Mesenchymal stem cell (in vitro differentiated cells and primary cell): Measurements from ENCODE around the gene EPRS1.

ENCODE experiments used
- DNase-seq: peaks from one replicate; pipeline ENCODE4 v3.0.0-alpha.2; 2013
- H2AFZ ChIP-seq: one replicate; pipeline ENCODE4 v1.6.1; 2013; ENCODE audit warnings: low read depth, mild to moderate bottlenecking, control low read depth, inconsistent platforms, low read length, moderate library complexity
- H2AK5ac ChIP-seq: 2 replicates; pipeline ENCODE4 v1.6.1; 2013; ENCODE audit warnings: low read length, moderate library complexity, mild to moderate bottlenecking, inconsistent platforms; ENCODE audit not compliant: severe bottlenecking
- H2BK120ac ChIP-seq: one replicate; pipeline ENCODE4 v1.6.1; 2013; ENCODE audit warnings: low read depth, mild to moderate bottlenecking, inconsistent platforms, low read length, moderate library complexity
- H2BK12ac ChIP-seq, 2 experiments: one replicate each; pipeline ENCODE4 v1.6.1; 2013; ENCODE audit warnings: inconsistent platforms in 2 of 2, low read length in 2 of 2, mild to moderate bottlenecking in 2 of 2, moderate library complexity in 2 of 2, control low read depth in 1 of 2
- H2BK15ac ChIP-seq: one replicate; pipeline ENCODE4 v1.6.1; 2013; ENCODE audit warnings: mild to moderate bottlenecking, low read depth, inconsistent platforms; ENCODE audit not compliant: poor library complexity, severe bottlenecking
- H2BK5ac ChIP-seq: 2 replicates; pipeline ENCODE4 v1.6.1; 2013; ENCODE audit warnings: low read depth, mild to moderate bottlenecking, low read length, control low read depth, inconsistent platforms; ENCODE audit not compliant: poor library complexity, severe bottlenecking
- H3K14ac ChIP-seq, 2 experiments: one replicate each; pipeline ENCODE4 v1.6.1; 2013; ENCODE audit warnings: inconsistent platforms in 2 of 2, low read length in 2 of 2, control low read depth in 1 of 2, mild to moderate bottlenecking in 1 of 2, moderate library complexity in 1 of 2
- H3K18ac ChIP-seq, 2 experiments: one replicate each; pipeline ENCODE4 v1.6.1; 2013; ENCODE audit warnings: inconsistent platforms in 2 of 2, low read length in 2 of 2, control low read depth in 1 of 2, low read depth in 1 of 2, mild to moderate bottlenecking in 1 of 2
- H3K23ac ChIP-seq, 2 experiments: one replicate each; pipeline ENCODE4 v1.6.1; 2013; ENCODE audit warnings: inconsistent platforms in 2 of 2, low read length in 2 of 2, mild to moderate bottlenecking in 2 of 2, moderate library complexity in 2 of 2, control low read depth in 1 of 2
- H3K27ac ChIP-seq: 2 replicates; pipeline ENCODE4 v1.5.1; 2013; ENCODE audit warnings: mild to moderate bottlenecking, moderate library complexity, low read length, control low read depth, inconsistent platforms; ENCODE audit not compliant: poor library complexity, severe bottlenecking
- H3K27me3 ChIP-seq, 2 experiments: 2 replicates each; pipeline versions ENCODE4 v1.6.1 to v1.7.0; 2013; ENCODE audit warnings: low read length in 2 of 2, mild to moderate bottlenecking in 2 of 2, moderate library complexity in 2 of 2, control low read depth in 1 of 2, inconsistent platforms in 1 of 2; ENCODE audit not compliant: control insufficient read depth in 1 of 2, insufficient read depth in 1 of 2
- H3K36me3 ChIP-seq, 2 experiments: 2 replicates each; pipeline versions ENCODE4 v1.6.1 to v1.7.0; 2013; ENCODE audit warnings: low read length in 2 of 2, control low read depth in 1 of 2, inconsistent platforms in 1 of 2, low read depth in 1 of 2, mild to moderate bottlenecking in 1 of 2; ENCODE audit not compliant: insufficient read depth in 2 of 2, control insufficient read depth in 1 of 2
- H3K4ac ChIP-seq, 2 experiments: one replicate each; pipeline ENCODE4 v1.6.1; 2013; ENCODE audit warnings: inconsistent platforms in 2 of 2, low read length in 2 of 2, mild to moderate bottlenecking in 2 of 2, moderate library complexity in 2 of 2, control low read depth in 1 of 2, low read depth in 1 of 2
- H3K4me1 ChIP-seq: 2 replicates; pipeline ENCODE4 v1.6.1; 2013; ENCODE audit warnings: low read depth, low read length, control low read depth; ENCODE audit not compliant: control insufficient read depth, insufficient read depth
- H3K4me2 ChIP-seq: 2 replicates; pipeline ENCODE4 v1.6.1; 2013; ENCODE audit warnings: low read length, mild to moderate bottlenecking, inconsistent platforms; ENCODE audit not compliant: poor library complexity, severe bottlenecking
- H3K4me3 ChIP-seq, 2 experiments: 2 replicates each; pipeline versions ENCODE4 v1.5.1 to v1.7.0; 2013; ENCODE audit warnings: low read length in 2 of 2, mild to moderate bottlenecking in 2 of 2, control low read depth in 1 of 2, low read depth in 1 of 2; ENCODE audit not compliant: insufficient read depth in 1 of 2
- H3K79me1 ChIP-seq: replicated peaks from 2 replicates; pipeline ENCODE4 v1.6.1; 2013; ENCODE audit warnings: mild to moderate bottlenecking, control low read depth, low read length, inconsistent platforms; ENCODE audit not compliant: poor library complexity, severe bottlenecking
- H3K9ac ChIP-seq: 2 replicates; pipeline ENCODE4 v1.7.0; 2013; ENCODE audit warnings: mild to moderate bottlenecking, low read length, moderate library complexity
- H3K9me3 ChIP-seq: 2 replicates; pipeline ENCODE4 v1.7.0; 2013; ENCODE audit warnings: mild to moderate bottlenecking, low read length; ENCODE audit not compliant: control insufficient read depth
- H4K8ac ChIP-seq: one replicate; pipeline ENCODE4 v1.6.1; 2013; ENCODE audit warnings: inconsistent platforms, mild to moderate bottlenecking, low read length, moderate library complexity
- H4K91ac ChIP-seq: one replicate; pipeline ENCODE4 v1.6.1; 2013; ENCODE audit warnings: mild to moderate bottlenecking, low read length, inconsistent platforms
- WGBS: methylation state at CpG from one replicate; pipeline ENCODE4 v1.1.7; 2013; ENCODE audit warnings: mixed read lengths; 5-methylcytosine and 5-hydroxymethylcytosine counted together

EPRS1 gene

DNA sequence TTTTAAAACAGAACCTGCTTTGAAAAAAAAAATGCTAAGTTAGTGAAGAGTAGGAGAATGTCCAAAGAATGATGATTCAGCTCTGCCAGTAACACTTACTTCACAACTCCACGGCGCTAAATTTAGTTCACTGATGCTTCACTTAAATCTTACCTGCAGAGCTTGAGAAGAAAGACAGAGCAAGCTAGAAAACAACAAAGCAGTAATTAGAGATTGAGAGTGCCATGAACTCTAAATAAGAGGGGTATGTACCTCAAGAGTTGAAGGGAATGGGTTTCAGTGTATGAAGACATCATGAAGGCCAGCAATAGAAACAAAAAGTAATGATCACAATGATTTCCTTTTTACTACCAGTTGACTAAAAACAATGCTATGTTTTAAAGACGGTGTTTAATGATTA is 32.8 kb downstream of the EPRS1 start:
- Histone ChIP-seq H3K4me1 (no peaks in the 10 kb centered on the region), H2BK5ac (no peak overlapping the region), H3K27me3 (no peaks in the 10 kb centered on the region), H3K4ac (no peak overlapping the region), H3K18ac (no peak overlapping the region), H3K36me3 (peaks cover 15 to 50% of the 10 kb centered on the region in 2 experiments), H3K14ac (no peak overlapping the region), H2BK15ac (no peak overlapping the region), H3K9ac (peak overlapping the region; percentile 40), H4K8ac (no peak overlapping the region), H2AK5ac (no peak overlapping the region), H2BK12ac (no peak overlapping the region), H2AFZ (no peak overlapping the region), H3K23ac (no peak overlapping the region), H3K4me3 (no peak overlapping the region), H4K91ac (no peak overlapping the region), H2BK120ac (no peak overlapping the region), H3K9me3 (no peaks in the 10 kb centered on the region), H3K4me2 (no peak overlapping the region), H3K79me1 (peaks cover 8% of the 10 kb centered on the region), H3K27ac (peak overlapping the region; percentile 65)
- peak; percentile 50 for DNase-seq
- WGBS, result no CpG with 5 or more reads among the region's 3 CpGs

DNA sequence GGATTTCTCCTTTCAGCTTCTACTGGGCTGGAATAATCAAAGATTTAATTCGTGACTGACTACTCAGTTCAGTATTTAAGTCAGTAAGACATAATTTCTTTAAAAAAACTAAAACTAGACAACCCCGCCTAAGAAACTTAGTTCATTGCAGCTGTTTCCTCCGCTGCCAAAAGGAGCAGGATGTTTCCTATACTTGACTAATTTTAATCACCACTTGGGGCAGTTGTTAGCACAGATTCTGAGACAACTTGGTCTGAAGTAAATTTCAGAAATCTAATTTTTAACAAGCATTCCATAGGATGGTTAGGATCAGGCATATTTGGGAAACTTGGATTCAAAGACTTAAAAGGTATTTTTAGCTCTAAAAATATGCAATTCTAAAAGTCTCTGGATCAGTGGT is 34.0 kb downstream of the EPRS1 start:
- peaks cover 8% of the 10 kb centered on the region for H3K79me1 ChIP-seq
- no peak overlapping the region for H4K91ac ChIP-seq
- H3K14ac ChIP-seq, result no peak overlapping the region
- no peak overlapping the region for H2BK15ac ChIP-seq
- H3K18ac ChIP-seq, result no peak overlapping the region
- H2BK5ac ChIP-seq, result no peak overlapping the region
- no peak overlapping the region for H2BK120ac ChIP-seq
- H3K4me3 ChIP-seq, result no peak overlapping the region
- H2BK12ac ChIP-seq, result no peak overlapping the region
- no peak overlapping the region for H2AFZ ChIP-seq
- H3K9ac ChIP-seq, result peak overlapping the region; percentile 54
- H3K4me1 ChIP-seq, result peaks cover 3% of the 10 kb centered on the region
- no peaks in the 10 kb centered on the region for H3K27me3 ChIP-seq
- no peak overlapping the region for H3K4ac ChIP-seq
- WGBS, result 75% methylated on average over 2 of the region's 3 CpGs
- peaks cover 18 to 48% of the 10 kb centered on the region in 2 experiments for H3K36me3 ChIP-seq
- H3K27ac ChIP-seq, result no peak overlapping the region
- no peak overlapping the region for H4K8ac ChIP-seq
- no peak overlapping the region for H3K23ac ChIP-seq
- no peaks in the 10 kb centered on the region for H3K9me3 ChIP-seq
- peak; percentile 16 for DNase-seq
- H2AK5ac ChIP-seq, result no peak overlapping the region
- no peak overlapping the region for H3K4me2 ChIP-seq

DNA sequence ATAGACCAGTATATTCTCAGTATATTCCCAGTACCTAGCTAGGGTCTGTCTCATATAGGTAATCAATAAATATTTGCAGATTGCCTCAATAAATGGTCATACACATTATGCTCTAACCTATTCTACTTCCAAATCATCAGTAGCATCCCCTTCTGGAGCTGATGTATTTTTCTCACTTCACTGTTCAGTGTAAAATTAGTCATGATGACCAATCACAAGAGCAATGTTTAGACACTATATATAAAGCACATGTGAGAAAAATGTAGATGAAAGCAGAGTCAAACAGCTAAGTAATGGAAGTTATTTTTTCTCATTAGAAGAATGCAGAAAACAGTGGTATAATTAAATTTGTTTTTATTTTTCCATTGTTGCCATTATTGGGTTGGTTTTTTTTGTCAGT is 34.7 kb downstream of the EPRS1 start:
- H2BK12ac ChIP-seq, result no peak overlapping the region
- no peaks in the 10 kb centered on the region for H3K27me3 ChIP-seq
- no peak overlapping the region for H2BK5ac ChIP-seq
- H2AFZ ChIP-seq, result no peak overlapping the region
- H2BK120ac ChIP-seq, result no peak overlapping the region
- H3K4me3 ChIP-seq, result no peak overlapping the region
- no peak overlapping the region for H3K4ac ChIP-seq
- no peak overlapping the region for H2BK15ac ChIP-seq
- H4K91ac ChIP-seq, result no peak overlapping the region
- H3K23ac ChIP-seq, result no peak overlapping the region
- no peak overlapping the region for H3K18ac ChIP-seq
- H3K36me3 ChIP-seq, result peaks cover 15 to 53% of the 10 kb centered on the region in 2 experiments
- DNase-seq, result no peak
- H3K27ac ChIP-seq, result no peak overlapping the region
- no peak overlapping the region for H3K9ac ChIP-seq
- no peak overlapping the region for H3K14ac ChIP-seq
- peaks cover 3% of the 10 kb centered on the region for H3K4me1 ChIP-seq
- no peak overlapping the region for H4K8ac ChIP-seq
- H2AK5ac ChIP-seq, result no peak overlapping the region
- no peak overlapping the region for H3K4me2 ChIP-seq
- H3K9me3 ChIP-seq, result no peaks in the 10 kb centered on the region
- H3K79me1 ChIP-seq, result peaks cover 8% of the 10 kb centered on the region

DNA sequence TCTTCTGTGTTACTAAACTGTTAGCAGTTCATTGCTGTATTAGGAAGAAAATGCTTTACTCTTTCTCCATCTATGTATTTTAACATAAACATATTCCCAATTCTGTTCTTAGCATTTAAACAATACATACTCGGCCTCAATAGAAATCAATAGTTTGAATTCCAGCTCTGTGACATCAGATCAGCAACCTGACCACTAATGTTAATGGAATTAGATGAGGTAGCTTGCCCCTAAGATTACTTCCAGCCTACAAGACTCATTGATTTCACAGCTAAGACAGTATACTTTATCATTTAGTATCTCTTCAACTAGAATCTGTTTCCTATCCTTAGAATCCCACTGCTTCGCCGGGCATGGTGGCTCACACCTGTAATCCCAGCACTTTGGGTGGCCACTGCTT is 38.9 kb downstream of the EPRS1 start:
- Histone ChIP-seq H3K14ac (no peak overlapping the region), H3K23ac (no peak overlapping the region), H2BK12ac (no peak overlapping the region), H3K4me3 (no peak overlapping the region), H3K27me3 (no peaks in the 10 kb centered on the region), H3K4me1 (peaks cover 3% of the 10 kb centered on the region), H3K18ac (no peak overlapping the region), H3K4me2 (no peak overlapping the region), H3K36me3 (peaks cover 12 to 81% of the 10 kb centered on the region in 2 experiments), H3K79me1 (peaks cover 5% of the 10 kb centered on the region), H2AK5ac (no peak overlapping the region), H4K91ac (no peak overlapping the region), H2AFZ (no peak overlapping the region), H4K8ac (no peak overlapping the region), H3K9ac (peak overlapping the region; percentile 29), H3K27ac (peak overlapping the region; percentile 24), H2BK5ac (no peak overlapping the region), H2BK120ac (no peak overlapping the region), H3K4ac (no peak overlapping the region), H2BK15ac (no peak overlapping the region), H3K9me3 (no peaks in the 10 kb centered on the region)
- DNase-seq, result no peak
- 75% methylated on average over 3 of the region's 3 CpGs for WGBS
